ENCODE measurements around the gene GAPDHS.

GAPDHS gene

GRCh38 chr19:35592226-35592625 lies 59.0 kb downstream of the GAPDHS start:
- no peak for DNase-seq (ENCODE audit: low read depth, low spot score)
